ENCODE data around the gene SLC9A9. TPM values are rescaled to one million over a fixed set of nuclear protein-coding genes. Genes with fewer than 3 reads are reported as not detected.

SLC9A9 gene
- total and polyA plus RNA-seq, 2 of the 8 experiments (the other 6 are each of a cell fraction or from before 2014, with no cell fraction given): 0.48 to 1.1 TPM

- H3K4me2 ChIP-seq (ENCODE audit: insufficient read depth in 1 of 2, low read depth in 2 of 2, low read length in 2 of 2): no peak overlapping the region
- H3K27me3 ChIP-seq (replicated peaks in 1 of 4; ENCODE audit: control insufficient read depth in 3 of 4, extremely low read depth in 1 of 4, insufficient read depth in 3 of 4, low read length in 3 of 4): no peaks in the 10 kb centered on the region
- no peak overlapping the region for H2AFZ ChIP-seq (ENCODE audit: low read length)
- H2BK5ac ChIP-seq (ENCODE audit: low read depth, low read length): no peak overlapping the region
- no peak overlapping the region for H2AK5ac ChIP-seq (ENCODE audit: low read depth, low read length)
- no peak overlapping the region for H2BK12ac ChIP-seq (ENCODE audit: low read depth, low read length)
- no peaks in the 10 kb centered on the region for H3K79me1 ChIP-seq (ENCODE audit: low read depth, low read length)
- 90% methylated on average over 3 of the region's 3 CpGs; no CpG with 5 or more reads in 1 of the 2 experiments for WGBS, 2 experiments (ENCODE audit: extremely low coverage in 1 of 2, insufficient coverage in 1 of 2, insufficient read length in 1 of 2, insufficient replicate concordance in 2 of 2, low coverage in 1 of 2, low lambda C conversion rate in 2 of 2, missing lambda C conversion rate in 1 of 2)
- H2BK15ac ChIP-seq (ENCODE audit: low read length): no peak overlapping the region
- ChIA-PET CTCF (ENCODE audit: partially characterized antibody) (interaction anchor here (1.3 kb wide), 1 partner anchor 10 kb away, joined by 3 read pairs; no protein-coding TSS in a partner anchor), POLR2A (ENCODE audit: partially characterized antibody) (no interaction called here)
- no peak overlapping the region for H3K4me3 ChIP-seq (ENCODE audit: extremely low read depth in 1 of 4, insufficient read depth in 2 of 4, low read depth in 3 of 4, low read length in 4 of 4)
- no peak overlapping the region for H3K14ac ChIP-seq (ENCODE audit: insufficient read length)
- H4K20me1 ChIP-seq (replicated peaks in 1 of 2; ENCODE audit: control insufficient read depth in 1 of 2, insufficient read depth in 2 of 2, low read length in 2 of 2): no peaks in the 10 kb centered on the region
- H3K9me3 ChIP-seq (ENCODE audit: insufficient read depth in 2 of 2, low read depth in 1 of 2, low read length in 1 of 2): no peaks in the 10 kb centered on the region
- no peaks in the 10 kb centered on the region; the same call in 1 of the 2 replicates for H3K23me2 ChIP-seq (ENCODE audit: low read depth, low read length)
- H3K4me1 ChIP-seq (replicated peaks in 1 of 4; ENCODE audit: control insufficient read depth in 3 of 4, insufficient read depth in 4 of 4, low read length in 3 of 4): no peaks in the 10 kb centered on the region
- no peak overlapping the region for H4K5ac ChIP-seq (ENCODE audit: insufficient read length, low read depth, low read length)
- H3K56ac ChIP-seq (replicated peaks; ENCODE audit: insufficient read length, low read depth, low read length): no peak overlapping the region
- H3K18ac ChIP-seq (ENCODE audit: extremely low read depth, low read length): no peak overlapping the region
- H4K91ac ChIP-seq (replicated peaks; ENCODE audit: insufficient read length, low read length): no peak overlapping the region
- no peak overlapping the region for H4K8ac ChIP-seq (ENCODE audit: extremely low read depth, insufficient read depth, low read length)
- TF ChIP-seq SAP30 (IDR thresholded peaks at IDR 0.05; ENCODE audit: insufficient read depth, insufficient replicate concordance, low read length) (no peak), E2F6 (IDR thresholded peaks at IDR 0.05) (no peak), SP1 (IDR thresholded peaks at IDR 0.05; ENCODE audit: low read depth, low read length) (no peak), TCF12 (IDR thresholded peaks at IDR 0.05; ENCODE audit: low read depth, low read length) (no peak), EGR1 (IDR thresholded peaks at IDR 0.05; ENCODE audit: borderline replicate concordance, low read depth, low read length) (no peak)
- H3K23ac ChIP-seq (ENCODE audit: insufficient read length): no peak overlapping the region
- FAIRE-seq: no peak
- DNase-seq (ENCODE audit: low read depth in 1 of 2, low spot score in 2 of 2): no peak
- H3K4ac ChIP-seq (replicated peaks; ENCODE audit: insufficient read length, low read depth, low read length): no peak overlapping the region
- H2BK20ac ChIP-seq (ENCODE audit: low read length): no peak overlapping the region
- H3K36me3 ChIP-seq (ENCODE audit: control insufficient read depth in 2 of 4, insufficient read depth in 4 of 4, low read length in 3 of 4): no peaks in the 10 kb centered on the region
- H3K27ac ChIP-seq (ENCODE audit: low read depth, low read length): no peak overlapping the region
- H3K9ac ChIP-seq (replicated peaks in 1 of 4; ENCODE audit: extremely low read depth in 1 of 4, low read depth in 3 of 4, low read length in 3 of 4): no peak overlapping the region
- H3K79me2 ChIP-seq (ENCODE audit: control insufficient read depth in 1 of 2, insufficient read depth in 2 of 2, low read length in 2 of 2): no peaks in the 10 kb centered on the region
- no peak overlapping the region for H2BK120ac ChIP-seq (replicated peaks; ENCODE audit: low read depth, low read length)
Observed at GRCh38 chr3:143633816-143634215, 214.5 kb downstream of the SLC9A9 start.
